ENCODE data around the gene EIF1AY. TPM values are rescaled to one million over a fixed set of nuclear protein-coding genes. Genes with fewer than 3 reads are reported as not detected.

The EIF1AY gene
- 30.5 and 44.1 TPM in 2 replicates for total RNA-seq
- 87.6 TPM for total RNA-seq (2013)
- not detected in 2 replicates for polyA plus RNA-seq
- polyA minus RNA-seq = not detected in 2 replicates

- Histone ChIP-seq H3K4me1 (ENCODE audit: control insufficient read depth in 2 of 2, insufficient read depth in 2 of 2, low read length in 2 of 2) (peaks cover 0 to 15% of the 10 kb centered on the region in 2 donors), H3K79me2 (ENCODE audit: control insufficient read depth, insufficient read depth, low read length) (no peaks in the 10 kb centered on the region), H3K9me3 (ENCODE audit: control extremely low read depth in 1 of 3, control insufficient read depth in 2 of 3, insufficient read depth in 1 of 3, low read length in 2 of 3) (no peaks in the 10 kb centered on the region), H3K27me3 (replicated peaks in 1 of 4; ENCODE audit: control extremely low read depth in 1 of 4, control insufficient read depth in 3 of 4, insufficient read depth in 4 of 4, low read length in 3 of 4) (no peaks in the 10 kb centered on the region), H3K9ac (ENCODE audit: low read length) (no peak within 1 kb of the TSS), H3K27ac (ENCODE audit: low read length in 2 of 2) (peak within 1 kb of the TSS in 1 of 2 donors; percentile 94), H2AFZ (ENCODE audit: insufficient read depth, low read depth, low read length, poor library complexity, severe bottlenecking) (no peak within 1 kb of the TSS), H3K36me3 (replicated peaks in 1 of 2; ENCODE audit: control extremely low read depth in 1 of 2, control insufficient read depth in 1 of 2, extremely low read depth in 1 of 2, insufficient read depth in 2 of 2, low read length in 1 of 2) (peaks cover 0 to 7% of the 10 kb centered on the region in 2 experiments), H3K4me2 (replicated peaks; ENCODE audit: low read depth, low read length, poor library complexity, severe bottlenecking) (no peak within 1 kb of the TSS), H4K20me1 (ENCODE audit: control insufficient read depth, insufficient read depth, low read length, poor library complexity, severe bottlenecking) (no peaks in the 10 kb centered on the region), H3K4me3 (ENCODE audit: control extremely low read depth in 1 of 5, extremely low read depth in 1 of 5, insufficient read depth in 1 of 5, low read depth in 2 of 5, low read length in 4 of 5) (peak within 1 kb of the TSS in 2 of 5 experiments; percentile 84 to 86)
- ATAC-seq (ENCODE audit: low read depth) (peak; percentile 89), DNase-seq (peak; percentile 95)
- Mint-ChIP-seq H3K9me3 (ENCODE audit: insufficient read depth) (no peaks in the 10 kb centered on the region), H3K27me3 (no peaks in the 10 kb centered on the region), H3K4me1 (peaks cover 31% of the 10 kb centered on the region), H3K4me3 (peak within 1 kb of the TSS; percentile 88), H3K27ac (peak within 1 kb of the TSS; percentile 93)
- POLR2A ChIA-PET = interaction anchor here (0.5 to 0.7 kb wide), 2 partner anchors 692 to 1008 kb away, joined by 3 read pairs; no protein-coding TSS in a partner anchor
- intact Hi-C loops (cut with micrococcal nuclease) = loop anchor here (1.0 to 10.0 kb wide), 4 partner anchors 165 to 1008 kb away; partner anchors contain the start of gene KDM5D
- WGBS (ENCODE audit: insufficient coverage) = 4% methylated on average over 27 of the region's 31 CpGs
- CTCF ChIA-PET = interaction anchor here (0.6 to 0.9 kb wide), 4 partner anchors 160 to 685 kb away, joined by 3 to 4 read pairs (median 3); no protein-coding TSS in a partner anchor
- TF ChIP-seq, protein P1, sequence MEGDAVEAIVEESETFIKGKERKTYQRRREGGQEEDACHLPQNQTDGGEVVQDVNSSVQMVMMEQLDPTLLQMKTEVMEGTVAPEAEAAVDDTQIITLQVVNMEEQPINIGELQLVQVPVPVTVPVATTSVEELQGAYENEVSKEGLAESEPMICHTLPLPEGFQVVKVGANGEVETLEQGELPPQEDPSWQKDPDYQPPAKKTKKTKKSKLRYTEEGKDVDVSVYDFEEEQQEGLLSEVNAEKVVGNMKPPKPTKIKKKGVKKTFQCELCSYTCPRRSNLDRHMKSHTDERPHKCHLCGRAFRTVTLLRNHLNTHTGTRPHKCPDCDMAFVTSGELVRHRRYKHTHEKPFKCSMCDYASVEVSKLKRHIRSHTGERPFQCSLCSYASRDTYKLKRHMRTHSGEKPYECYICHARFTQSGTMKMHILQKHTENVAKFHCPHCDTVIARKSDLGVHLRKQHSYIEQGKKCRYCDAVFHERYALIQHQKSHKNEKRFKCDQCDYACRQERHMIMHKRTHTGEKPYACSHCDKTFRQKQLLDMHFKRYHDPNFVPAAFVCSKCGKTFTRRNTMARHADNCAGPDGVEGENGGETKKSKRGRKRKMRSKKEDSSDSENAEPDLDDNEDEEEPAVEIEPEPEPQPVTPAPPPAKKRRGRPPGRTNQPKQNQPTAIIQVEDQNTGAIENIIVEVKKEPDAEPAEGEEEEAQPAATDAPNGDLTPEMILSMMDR (IDR thresholded peaks at IDR 0.05) = no peak
- TF ChIP-seq EZH2 (IDR thresholded peaks at IDR 0.05; ENCODE audit: borderline replicate concordance, insufficient read depth, low read depth, low read length, poor library complexity, severe bottlenecking) = no peak
These were observed at the start of gene EIF1AY for GRCh38 chrY:20575531-20576121. Gene EIF1AY (plus strand): TSS chrY:20575776. CDS start chrY:20575872, 96 bp downstream.

DNA sequence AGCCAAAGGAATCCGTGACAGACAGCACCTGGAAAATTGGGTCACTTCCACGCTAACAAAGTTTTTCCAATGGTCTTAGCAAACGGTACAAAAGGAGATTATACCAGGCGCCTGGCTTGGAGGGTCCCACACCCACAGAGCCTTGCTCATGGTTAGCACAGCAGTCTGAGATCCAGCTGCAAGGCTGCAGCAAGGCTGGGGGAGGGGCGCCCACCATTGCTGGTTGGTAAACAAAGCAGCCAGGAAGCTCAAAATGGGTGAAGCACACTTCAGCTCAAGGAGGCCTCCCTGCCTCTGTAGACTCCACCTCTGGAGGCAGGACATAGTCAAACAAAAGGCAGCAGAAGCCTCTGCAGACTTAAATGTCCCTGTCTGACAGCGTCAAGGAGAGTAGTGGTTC lies 47.1 kb upstream of the EIF1AY start:
- no peak overlapping the region for H3K9ac ChIP-seq (ENCODE audit: low read length)
- H3K9me3 ChIP-seq (ENCODE audit: control extremely low read depth in 1 of 3, control insufficient read depth in 2 of 3, insufficient read depth in 1 of 3, low read length in 2 of 3) = no peaks in the 10 kb centered on the region
- Mint-ChIP-seq H3K27ac (no peak overlapping the region), H3K4me3 (no peak overlapping the region), H3K4me1 (peaks cover 6% of the 10 kb centered on the region), H3K27me3 (no peaks in the 10 kb centered on the region), H3K9me3 (ENCODE audit: insufficient read depth) (peaks cover 4% of the 10 kb centered on the region)
- no peaks in the 10 kb centered on the region for H4K20me1 ChIP-seq (ENCODE audit: control insufficient read depth, insufficient read depth, low read length, poor library complexity, severe bottlenecking)
- H3K79me2 ChIP-seq (ENCODE audit: control insufficient read depth, insufficient read depth, low read length) = no peaks in the 10 kb centered on the region
- no peak overlapping the region for H3K4me3 ChIP-seq (ENCODE audit: control extremely low read depth in 1 of 5, extremely low read depth in 1 of 5, insufficient read depth in 1 of 5, low read depth in 2 of 5, low read length in 4 of 5)
- no peak for DNase-seq
- WGBS (ENCODE audit: insufficient coverage) = 100% methylated on average over 1 of the region's 6 CpGs
- ATAC-seq (ENCODE audit: low read depth) = no peak
- no peaks in the 10 kb centered on the region for H3K27me3 ChIP-seq (replicated peaks in 1 of 4; ENCODE audit: control extremely low read depth in 1 of 4, control insufficient read depth in 3 of 4, insufficient read depth in 4 of 4, low read length in 3 of 4)
- TF ChIP-seq, protein P1 (IDR thresholded peaks at IDR 0.05) = no peak
- no peak for TF ChIP-seq EZH2 (IDR thresholded peaks at IDR 0.05; ENCODE audit: borderline replicate concordance, insufficient read depth, low read depth, low read length, poor library complexity, severe bottlenecking)
- no peaks in the 10 kb centered on the region for H3K4me1 ChIP-seq (ENCODE audit: control insufficient read depth in 2 of 2, insufficient read depth in 2 of 2, low read length in 2 of 2)
- no peak overlapping the region for H2AFZ ChIP-seq (ENCODE audit: insufficient read depth, low read depth, low read length, poor library complexity, severe bottlenecking)
- H3K4me2 ChIP-seq (replicated peaks; ENCODE audit: low read depth, low read length, poor library complexity, severe bottlenecking) = no peak overlapping the region
- intact Hi-C loops (cut with micrococcal nuclease) = no loop called here
- H3K27ac ChIP-seq (ENCODE audit: low read length in 2 of 2) = no peak overlapping the region
- ChIA-PET CTCF (no interaction called here), POLR2A (no interaction called here)
- no peaks in the 10 kb centered on the region for H3K36me3 ChIP-seq (replicated peaks in 1 of 2; ENCODE audit: control extremely low read depth in 1 of 2, control insufficient read depth in 1 of 2, extremely low read depth in 1 of 2, insufficient read depth in 2 of 2, low read length in 1 of 2)
